ENCODE results near the gene POP7.
A peak's percentile ranks its signal among the peaks of the same experiment; 100 is the strongest.

The POP7 gene

GRCh38 chr7:100726996-100727761, 21.3 kb downstream of the POP7 start:
- peak; percentile 84 for DNase-seq

DNA sequence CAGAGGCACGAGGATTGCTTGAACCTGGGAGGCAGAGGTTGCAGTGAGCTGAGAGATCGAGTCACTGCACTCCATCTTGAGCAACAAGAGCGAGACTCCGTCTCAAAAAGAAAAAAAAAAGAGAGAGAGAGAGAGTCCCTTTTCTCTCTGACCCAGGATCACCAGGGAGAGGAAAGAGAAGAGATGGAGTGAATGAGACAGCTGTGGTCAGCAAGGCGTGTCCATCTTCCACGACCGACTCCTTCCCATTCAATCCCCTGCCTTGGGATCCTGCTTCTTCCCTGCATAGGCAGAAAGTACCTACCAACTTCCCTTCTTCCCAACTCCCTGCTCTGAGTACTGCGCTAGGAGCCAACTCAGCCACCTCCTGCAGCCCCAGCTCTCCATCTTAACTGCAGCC, 22.3 kb downstream of the POP7 start:
- DNase-seq, result no peak

GRCh38 chr7:100730136-100730800, 24.3 kb downstream of the POP7 start:
- DNase-seq, result no peak

- no peak for DNase-seq
Measured at GRCh38 chr7:100731937-100732636, 26.2 kb downstream of the POP7 start.

DNA sequence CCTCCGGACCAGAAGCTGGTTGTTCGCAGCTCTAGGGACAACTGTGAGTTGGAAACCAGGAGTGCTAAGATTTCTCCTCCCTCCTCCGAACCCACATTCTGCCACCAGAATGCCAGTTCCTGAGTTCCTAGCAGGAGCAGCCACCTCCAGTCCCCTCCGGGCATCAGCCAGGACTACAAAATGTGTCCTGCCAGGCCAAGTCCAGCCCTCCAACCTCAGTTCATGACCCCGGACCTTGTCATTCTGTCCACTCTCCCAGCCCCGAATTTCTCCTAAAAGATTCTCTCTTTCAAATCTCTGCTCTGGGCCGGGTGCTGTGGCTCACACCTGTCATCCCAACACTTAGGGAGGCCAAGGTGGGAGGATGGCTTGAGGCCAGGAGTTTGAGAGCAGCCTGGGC, 29.8 kb downstream of the POP7 start:
- no peak for DNase-seq

DNA sequence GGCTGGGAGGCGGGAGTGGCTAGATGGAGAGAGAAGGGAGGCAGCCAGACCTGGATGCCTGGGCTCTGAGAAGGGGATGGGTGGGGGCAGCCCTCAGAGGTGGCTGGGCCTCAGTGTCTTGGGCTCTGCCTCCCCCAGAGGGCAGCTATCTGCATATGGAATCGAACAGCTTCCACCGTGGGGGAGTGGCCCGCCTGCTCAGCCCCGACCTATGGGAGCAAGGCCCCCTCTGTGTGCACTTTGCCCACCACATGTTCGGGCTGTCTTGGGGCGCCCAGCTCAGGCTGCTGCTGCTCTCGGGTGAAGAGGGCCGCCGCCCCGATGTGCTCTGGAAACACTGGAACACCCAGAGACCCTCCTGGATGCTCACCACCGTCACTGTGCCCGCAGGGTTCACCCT, 30.8 kb downstream of the POP7 start:
- no peak for DNase-seq

DNA sequence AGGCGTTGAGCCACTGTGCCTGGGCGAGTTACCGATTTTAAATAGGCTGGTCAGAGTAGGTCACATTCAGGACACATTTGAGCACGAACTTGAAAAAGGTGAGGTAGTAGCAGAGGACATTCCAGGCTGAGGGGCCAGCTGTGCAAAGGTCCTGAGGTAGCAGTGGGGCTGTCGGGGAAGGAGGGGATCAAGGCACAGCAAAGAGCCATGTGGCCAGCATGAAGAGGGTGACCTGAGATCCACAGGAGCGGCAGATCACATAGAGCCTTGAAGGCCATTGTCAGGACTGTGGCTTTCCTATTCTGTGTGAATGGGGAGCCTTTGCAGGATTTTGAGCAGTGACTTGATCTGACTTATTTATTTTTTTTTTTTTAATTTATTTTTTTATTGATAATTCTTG, 34.0 kb downstream of the POP7 start:
- no peak for DNase-seq

- DNase-seq, result no peak
Measured at GRCh38 chr7:100744605-100745004, 38.7 kb downstream of the POP7 start.

GRCh38 chr7:100745184-100745583, 39.3 kb downstream of the POP7 start:
- DNase-seq, result peak; percentile 47

GRCh38 chr7:100752994-100753393, 47.1 kb downstream of the POP7 start:
- DNase-seq, result no peak

GRCh38 chr7:100753750-100754149, 47.8 kb downstream of the POP7 start:
- no peak for DNase-seq
